ENCODE data around the gene BACH2.

GRCh38 chr6:90024633-90025032 lies 272.0 kb downstream of the BACH2 start:
- TF ChIP-seq CTCF (IDR thresholded peaks at IDR 0.05 in 4 of 5, conservative IDR thresholded peaks at IDR 0.05 in 1 of 5) = no peak
- TF ChIP-seq POLR2A (IDR thresholded peaks at IDR 0.05) = no peak
